ENCODE results near the gene TMEM205.

DNA sequence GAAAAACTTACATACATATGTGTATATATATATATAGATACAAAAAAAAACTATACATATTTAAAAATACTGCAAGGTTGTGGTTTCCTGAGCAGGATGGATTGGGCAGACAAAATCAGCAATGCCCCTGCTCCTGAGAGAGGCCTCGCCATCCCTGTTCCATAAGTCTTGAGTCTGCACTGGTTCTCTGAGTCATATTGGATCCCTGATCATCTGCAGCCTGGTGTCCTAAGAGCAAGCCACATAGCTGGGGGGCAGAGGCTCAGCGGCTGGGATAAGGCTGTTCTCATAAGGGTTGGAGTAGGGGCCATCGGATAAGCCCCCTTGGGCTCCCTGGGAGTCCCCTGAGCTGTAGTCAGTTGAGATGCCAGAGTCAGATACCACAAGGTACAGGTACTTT is 31.7 kb upstream of the TMEM205 start:
- TF ChIP-seq, protein P1, sequence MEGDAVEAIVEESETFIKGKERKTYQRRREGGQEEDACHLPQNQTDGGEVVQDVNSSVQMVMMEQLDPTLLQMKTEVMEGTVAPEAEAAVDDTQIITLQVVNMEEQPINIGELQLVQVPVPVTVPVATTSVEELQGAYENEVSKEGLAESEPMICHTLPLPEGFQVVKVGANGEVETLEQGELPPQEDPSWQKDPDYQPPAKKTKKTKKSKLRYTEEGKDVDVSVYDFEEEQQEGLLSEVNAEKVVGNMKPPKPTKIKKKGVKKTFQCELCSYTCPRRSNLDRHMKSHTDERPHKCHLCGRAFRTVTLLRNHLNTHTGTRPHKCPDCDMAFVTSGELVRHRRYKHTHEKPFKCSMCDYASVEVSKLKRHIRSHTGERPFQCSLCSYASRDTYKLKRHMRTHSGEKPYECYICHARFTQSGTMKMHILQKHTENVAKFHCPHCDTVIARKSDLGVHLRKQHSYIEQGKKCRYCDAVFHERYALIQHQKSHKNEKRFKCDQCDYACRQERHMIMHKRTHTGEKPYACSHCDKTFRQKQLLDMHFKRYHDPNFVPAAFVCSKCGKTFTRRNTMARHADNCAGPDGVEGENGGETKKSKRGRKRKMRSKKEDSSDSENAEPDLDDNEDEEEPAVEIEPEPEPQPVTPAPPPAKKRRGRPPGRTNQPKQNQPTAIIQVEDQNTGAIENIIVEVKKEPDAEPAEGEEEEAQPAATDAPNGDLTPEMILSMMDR (conservative IDR thresholded peaks at IDR 0.05; ENCODE audit: low read depth in 2 of 2): no peak
- no peak for TF ChIP-seq EZH2 (IDR thresholded peaks at IDR 0.05; ENCODE audit: low read depth, unreplicated experiment)

All from GM23338 (cell line).